NCI-H345 treated with DMSO at 0.1 percent for 48 hours (cell line): ENCODE results near the gene RHOT2.

Experiments used
- DNase-seq: peaks from one replicate; lab custom pipeline; 2025; ENCODE audit not compliant: unreplicated experiment; lab: John Stamatoyannopoulos, UW

RHOT2 gene

GRCh38 chr16:647173-647902, 20.6 kb upstream of the RHOT2 start:
- no peak for DNase-seq

- DNase-seq: peak; percentile 26
Measured at GRCh38 chr16:648071-648780, 19.7 kb upstream of the RHOT2 start.

GRCh38 chr16:648781-649589, 18.9 kb upstream of the RHOT2 start, which contains the start of gene WDR90:
Gene WDR90 (plus strand): TSS chr16:649365. CDS start chr16:649417, 52 bp downstream.
- peak; percentile 85 for DNase-seq

GRCh38 chr16:649631-650030, 18.3 kb upstream of the RHOT2 start:
- DNase-seq: no peak

GRCh38 chr16:651844-652243, 16.1 kb upstream of the RHOT2 start:
- DNase-seq: no peak

- DNase-seq: no peak
Measured at GRCh38 chr16:652454-653305, 15.3 kb upstream of the RHOT2 start.

GRCh38 chr16:654034-654433, 13.9 kb upstream of the RHOT2 start:
- no peak for DNase-seq

GRCh38 chr16:657487-657886, 10.4 kb upstream of the RHOT2 start:
- no peak for DNase-seq

- DNase-seq: no peak
Measured at GRCh38 chr16:658679-659571, 9.0 kb upstream of the RHOT2 start.

- no peak for DNase-seq
Measured at GRCh38 chr16:659618-660017, 8.3 kb upstream of the RHOT2 start.

GRCh38 chr16:660132-660458, 7.8 kb upstream of the RHOT2 start:
- DNase-seq: no peak

GRCh38 chr16:660459-661183, 7.3 kb upstream of the RHOT2 start:
- no peak for DNase-seq

- no peak for DNase-seq
Measured at GRCh38 chr16:661184-661821, 6.6 kb upstream of the RHOT2 start.

GRCh38 chr16:662095-662494, 5.8 kb upstream of the RHOT2 start:
- DNase-seq: no peak

- no peak for DNase-seq
Measured at GRCh38 chr16:662597-662996, 5.3 kb upstream of the RHOT2 start.

- DNase-seq: no peak
Measured at GRCh38 chr16:666572-666971, 1.4 kb upstream of the RHOT2 start.

GRCh38 chr16:667113-667779, 686 bp upstream of the RHOT2 start:
- DNase-seq: no peak

- no peak for DNase-seq
Measured at GRCh38 chr16:668519-669171, 713 bp downstream of the RHOT2 start.
